Raji (cell line): ENCODE data around the gene HOXA13.

Source experiments
- POLR2A ChIP-seq: IDR thresholded peaks from 2 replicates; pipeline ENCODE4 v1.6.1; 2011; ENCODE audit warnings: low read depth, low read length, control low read depth; ENCODE audit not compliant: insufficient read depth

The HOXA13 gene

GRCh38 chr7:27168265-27168947 is 31.5 kb downstream of the HOXA13 start:
- TF ChIP-seq POLR2A: no peak

GRCh38 chr7:27167916-27168264 is 32.0 kb downstream of the HOXA13 start:
- TF ChIP-seq POLR2A: no peak

- no peak for TF ChIP-seq POLR2A
These were observed 33.1 kb downstream of the HOXA13 start for GRCh38 chr7:27166531-27167505.

GRCh38 chr7:27165996-27166530 is 33.8 kb downstream of the HOXA13 start:
- TF ChIP-seq POLR2A: no peak

- no peak for TF ChIP-seq POLR2A
These were observed 34.5 kb downstream of the HOXA13 start, which contains the start of gene HOXA9 for GRCh38 chr7:27165089-27165995. HOXA9 (minus strand) TSS chr7:27165537; CDS start chr7:27165457, 80 bp downstream.

GRCh38 chr7:27164367-27165088 is 35.4 kb downstream of the HOXA13 start:
- no peak for TF ChIP-seq POLR2A

- no peak for TF ChIP-seq POLR2A
These were observed 35.9 kb downstream of the HOXA13 start for GRCh38 chr7:27164045-27164366.

GRCh38 chr7:27163288-27164044 is 36.4 kb downstream of the HOXA13 start:
- TF ChIP-seq POLR2A: no peak

- no peak for TF ChIP-seq POLR2A
These were observed 37.2 kb downstream of the HOXA13 start for GRCh38 chr7:27162561-27163287.

GRCh38 chr7:27161721-27162560 is 38.0 kb downstream of the HOXA13 start:
- no peak for TF ChIP-seq POLR2A

- TF ChIP-seq POLR2A: no peak
These were observed 38.6 kb downstream of the HOXA13 start for GRCh38 chr7:27161214-27161720.
